Adipocyte (in vitro differentiated cells): Measurements from ENCODE around the gene MXD3.

Experiments
- DNase-seq: peaks from one replicate; pipeline ENCODE4 v3.0.0-alpha.2; 2015; ENCODE audit warnings: low read depth
- H3K27me3 ChIP-seq: replicated peaks from 2 replicates; pipeline ENCODE4 v1.7.0; 2013; ENCODE audit warnings: mild to moderate bottlenecking, low read length, moderate library complexity; ENCODE audit not compliant: control insufficient read depth, insufficient read depth
- H3K36me3 ChIP-seq: 2 replicates; pipeline ENCODE4 v1.7.0; 2013; ENCODE audit warnings: low read length, mild to moderate bottlenecking, moderate library complexity; ENCODE audit not compliant: control insufficient read depth, insufficient read depth, severe bottlenecking
- H3K4me1 ChIP-seq: 2 replicates; pipeline ENCODE4 v1.7.0; 2013; ENCODE audit warnings: mild to moderate bottlenecking, low read length, moderate library complexity; ENCODE audit not compliant: control insufficient read depth, insufficient read depth
- H3K4me3 ChIP-seq: 2 replicates; pipeline ENCODE4 v1.7.0; 2013; ENCODE audit warnings: mild to moderate bottlenecking, low read length, moderate library complexity
- H3K9ac ChIP-seq: 2 replicates; pipeline ENCODE4 v1.7.0; 2013; ENCODE audit warnings: mild to moderate bottlenecking, low read length, moderate library complexity
- H3K9me3 ChIP-seq: 2 replicates; pipeline ENCODE4 v1.7.0; 2013; ENCODE audit warnings: mild to moderate bottlenecking, low read length, moderate library complexity; ENCODE audit not compliant: control insufficient read depth

MXD3 gene

GRCh38 chr5:177299697-177300096, 12.0 kb downstream of the MXD3 start:
- Histone ChIP-seq H3K4me1 (peaks cover 28% of the 10 kb centered on the region), H3K27me3 (no peaks in the 10 kb centered on the region), H3K36me3 (peaks cover 23% of the 10 kb centered on the region), H3K4me3 (no peak overlapping the region), H3K9me3 (no peaks in the 10 kb centered on the region), H3K9ac (no peak overlapping the region)
- no peak for DNase-seq

GRCh38 chr5:177297922-177298321, 13.8 kb downstream of the MXD3 start:
- no peaks in the 10 kb centered on the region for H3K27me3 ChIP-seq
- H3K4me3 ChIP-seq, result no peak overlapping the region
- no peaks in the 10 kb centered on the region for H3K9me3 ChIP-seq
- no peak for DNase-seq
- peaks cover 39% of the 10 kb centered on the region for H3K36me3 ChIP-seq
- no peak overlapping the region for H3K9ac ChIP-seq
- peaks cover 22% of the 10 kb centered on the region for H3K4me1 ChIP-seq

- no peaks in the 10 kb centered on the region for H3K9me3 ChIP-seq
- no peak overlapping the region for H3K9ac ChIP-seq
- peaks cover 52% of the 10 kb centered on the region for H3K36me3 ChIP-seq
- DNase-seq, result no peak
- no peak overlapping the region for H3K4me3 ChIP-seq
- H3K4me1 ChIP-seq, result peaks cover 11% of the 10 kb centered on the region
- no peaks in the 10 kb centered on the region for H3K27me3 ChIP-seq
Observed at GRCh38 chr5:177296581-177296980, 15.1 kb downstream of the MXD3 start.

GRCh38 chr5:177295924-177296323, 15.8 kb downstream of the MXD3 start:
- peaks cover 11% of the 10 kb centered on the region for H3K4me1 ChIP-seq
- H3K4me3 ChIP-seq, result no peak overlapping the region
- peaks cover 47% of the 10 kb centered on the region for H3K36me3 ChIP-seq
- DNase-seq, result no peak
- H3K9me3 ChIP-seq, result no peaks in the 10 kb centered on the region
- no peak overlapping the region for H3K9ac ChIP-seq
- no peaks in the 10 kb centered on the region for H3K27me3 ChIP-seq

- no peaks in the 10 kb centered on the region for H3K27me3 ChIP-seq
- H3K36me3 ChIP-seq, result peaks cover 46% of the 10 kb centered on the region
- no peaks in the 10 kb centered on the region for H3K9me3 ChIP-seq
- peaks cover 6% of the 10 kb centered on the region for H3K4me1 ChIP-seq
- no peak overlapping the region for H3K4me3 ChIP-seq
- no peak overlapping the region for H3K9ac ChIP-seq
- no peak for DNase-seq
Observed at GRCh38 chr5:177294632-177295031, 17.1 kb downstream of the MXD3 start.

GRCh38 chr5:177293819-177294581, 17.7 kb downstream of the MXD3 start:
- Histone ChIP-seq H3K27me3 (no peaks in the 10 kb centered on the region), H3K4me1 (peaks cover 6% of the 10 kb centered on the region), H3K4me3 (no peak overlapping the region), H3K36me3 (peaks cover 48% of the 10 kb centered on the region), H3K9ac (no peak overlapping the region), H3K9me3 (no peaks in the 10 kb centered on the region)
- no peak for DNase-seq

- Histone ChIP-seq H3K36me3 (peaks cover 68% of the 10 kb centered on the region), H3K4me1 (no peaks in the 10 kb centered on the region), H3K9me3 (no peaks in the 10 kb centered on the region), H3K27me3 (no peaks in the 10 kb centered on the region), H3K9ac (no peak overlapping the region), H3K4me3 (no peak overlapping the region)
- DNase-seq, result no peak
Observed at GRCh38 chr5:177291735-177292134, 20.0 kb downstream of the MXD3 start.

GRCh38 chr5:177290816-177291596, 20.7 kb downstream of the MXD3 start:
- H3K27me3 ChIP-seq, result no peaks in the 10 kb centered on the region
- H3K4me3 ChIP-seq, result no peak overlapping the region
- no peaks in the 10 kb centered on the region for H3K4me1 ChIP-seq
- no peaks in the 10 kb centered on the region for H3K9me3 ChIP-seq
- no peak for DNase-seq
- H3K36me3 ChIP-seq, result peaks cover 73% of the 10 kb centered on the region
- no peak overlapping the region for H3K9ac ChIP-seq

GRCh38 chr5:177288191-177288590, 23.5 kb downstream of the MXD3 start:
- DNase-seq, result no peak
- Histone ChIP-seq H3K27me3 (no peaks in the 10 kb centered on the region), H3K9me3 (no peaks in the 10 kb centered on the region), H3K4me3 (no peak overlapping the region), H3K36me3 (peaks cover 67% of the 10 kb centered on the region), H3K4me1 (no peaks in the 10 kb centered on the region), H3K9ac (no peak overlapping the region)

GRCh38 chr5:177276886-177277285, 34.8 kb downstream of the MXD3 start:
- Histone ChIP-seq H3K9me3 (no peaks in the 10 kb centered on the region), H3K4me1 (no peaks in the 10 kb centered on the region), H3K4me3 (no peak overlapping the region), H3K27me3 (no peaks in the 10 kb centered on the region), H3K9ac (no peak overlapping the region), H3K36me3 (peaks cover 61% of the 10 kb centered on the region)
- no peak for DNase-seq

GRCh38 chr5:177275883-177276282, 35.8 kb downstream of the MXD3 start:
- Histone ChIP-seq H3K4me1 (peaks cover 3% of the 10 kb centered on the region), H3K4me3 (no peak overlapping the region), H3K9ac (no peak overlapping the region), H3K36me3 (peaks cover 59% of the 10 kb centered on the region), H3K27me3 (no peaks in the 10 kb centered on the region), H3K9me3 (no peaks in the 10 kb centered on the region)
- no peak for DNase-seq
